BLaER1 treated with 17β-estradiol and CSF1 and Interleukin-3, amounts not matched to agents 10 nM and 100 nM (cell line): ENCODE data around the gene PAX3.

Experiments
- H3K27ac ChIP-seq, 11 experiments: shearing (Covaris generic); formaldehyde crosslinking; 2 replicates each; pipeline ENCODE4 v1.8.1; 2022
- H3K27me3 ChIP-seq, 11 experiments: shearing (Covaris generic); formaldehyde crosslinking; 2 replicates each; pipeline ENCODE4 v1.8.1; 2022
- H3K36me3 ChIP-seq, 11 experiments: shearing (Covaris generic); formaldehyde crosslinking; 2 replicates each; pipeline ENCODE4 v1.8.1; 2022
- H3K4me1 ChIP-seq, 10 experiments: shearing (Covaris generic); formaldehyde crosslinking; 2 replicates each; pipeline ENCODE4 v1.8.1; 2022
- H3K4me2 ChIP-seq, 11 experiments: shearing (Covaris generic); formaldehyde crosslinking; 2 replicates each; pipeline ENCODE4 v1.8.1; 2022
- H3K4me3 ChIP-seq, 10 experiments: shearing (Covaris generic); formaldehyde crosslinking; 2 replicates each; pipeline ENCODE4 v1.8.1; 2022
- H3K9ac ChIP-seq, 11 experiments: shearing (Covaris generic); formaldehyde crosslinking; 2 replicates each; pipeline ENCODE4 v1.8.1; 2022
- H3K9me3 ChIP-seq, 11 experiments: shearing (Covaris generic); formaldehyde crosslinking; replicated peaks in 1 of 11; 2 replicates each; pipeline ENCODE4 v1.8.1; 2022
- H4K20me1 ChIP-seq, 11 experiments: shearing (Covaris generic); formaldehyde crosslinking; 2 replicates each; pipeline ENCODE4 v1.8.1; 2022
- Cebpa-rat ChIP-seq, 11 experiments: shearing (Covaris generic); IDR thresholded peaks; 2 replicates each; pipeline ENCODE4 v1.8.1; 2022

The PAX3 gene

DNA sequence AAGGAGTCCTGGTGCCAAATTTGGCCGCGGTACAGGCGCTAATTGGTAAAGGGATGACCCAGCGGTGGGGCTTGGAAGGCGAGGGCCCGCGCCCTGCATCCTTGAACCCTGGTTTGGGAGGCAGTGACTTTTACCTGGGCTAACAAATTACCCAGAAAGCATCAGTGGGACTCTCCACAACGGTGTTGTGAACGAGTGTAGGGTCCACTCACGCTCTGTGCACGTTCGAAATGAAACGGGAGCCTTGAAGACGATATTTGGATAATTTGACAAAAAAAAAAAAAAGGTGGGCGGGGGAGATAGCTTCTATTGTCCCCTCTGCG, 3.0 kb upstream of the PAX3 start:
- H3K27ac ChIP-seq = no peak overlapping the region
- no peaks in the 10 kb centered on the region for H3K36me3 ChIP-seq
- H3K9ac ChIP-seq = no peak overlapping the region
- H3K4me3 ChIP-seq = no peak overlapping the region
- no peak for TF ChIP-seq Cebpa-rat (IDR thresholded peaks at IDR 0.05)
- peaks cover 0 to 29% (median 11%) of the 10 kb centered on the region in 11 experiments; a peak in 11 of 22 replicates for H4K20me1 ChIP-seq
- H3K4me1 ChIP-seq = peaks cover 12 to 32% (median 29%) of the 10 kb centered on the region in 10 experiments
- H3K4me2 ChIP-seq = no peak overlapping the region
- H3K27me3 ChIP-seq = peaks cover 92 to 100% (median 100%) of the 10 kb centered on the region in 11 experiments
- peaks cover 42 to 76% (median 71%) of the 10 kb centered on the region in 11 experiments for H3K9me3 ChIP-seq

- no peak overlapping the region for H3K4me3 ChIP-seq
- TF ChIP-seq Cebpa-rat (IDR thresholded peaks at IDR 0.05) = no peak
- H3K9ac ChIP-seq = no peak overlapping the region
- no peak overlapping the region for H3K4me2 ChIP-seq
- H3K27me3 ChIP-seq = peaks cover 92 to 100% (median 100%) of the 10 kb centered on the region in 11 experiments
- H3K36me3 ChIP-seq = no peaks in the 10 kb centered on the region
- H3K9me3 ChIP-seq = peaks cover 47 to 78% (median 73%) of the 10 kb centered on the region in 11 experiments
- peaks cover 12 to 27% (median 25%) of the 10 kb centered on the region in 10 experiments for H3K4me1 ChIP-seq
- H4K20me1 ChIP-seq = peaks cover 0 to 29% (median 11%) of the 10 kb centered on the region in 11 experiments; a peak in 11 of 22 replicates
- no peak overlapping the region for H3K27ac ChIP-seq
Observed at GRCh38 chr2:222301053-222301795, 2.4 kb upstream of the PAX3 start.

GRCh38 chr2:222300726-222301052, 1.9 kb upstream of the PAX3 start:
- Histone ChIP-seq H3K4me2 (no peak overlapping the region), H3K27me3 (peaks cover 92 to 100% (median 100%) of the 10 kb centered on the region in 11 experiments), H3K9ac (no peak overlapping the region)

DNA sequence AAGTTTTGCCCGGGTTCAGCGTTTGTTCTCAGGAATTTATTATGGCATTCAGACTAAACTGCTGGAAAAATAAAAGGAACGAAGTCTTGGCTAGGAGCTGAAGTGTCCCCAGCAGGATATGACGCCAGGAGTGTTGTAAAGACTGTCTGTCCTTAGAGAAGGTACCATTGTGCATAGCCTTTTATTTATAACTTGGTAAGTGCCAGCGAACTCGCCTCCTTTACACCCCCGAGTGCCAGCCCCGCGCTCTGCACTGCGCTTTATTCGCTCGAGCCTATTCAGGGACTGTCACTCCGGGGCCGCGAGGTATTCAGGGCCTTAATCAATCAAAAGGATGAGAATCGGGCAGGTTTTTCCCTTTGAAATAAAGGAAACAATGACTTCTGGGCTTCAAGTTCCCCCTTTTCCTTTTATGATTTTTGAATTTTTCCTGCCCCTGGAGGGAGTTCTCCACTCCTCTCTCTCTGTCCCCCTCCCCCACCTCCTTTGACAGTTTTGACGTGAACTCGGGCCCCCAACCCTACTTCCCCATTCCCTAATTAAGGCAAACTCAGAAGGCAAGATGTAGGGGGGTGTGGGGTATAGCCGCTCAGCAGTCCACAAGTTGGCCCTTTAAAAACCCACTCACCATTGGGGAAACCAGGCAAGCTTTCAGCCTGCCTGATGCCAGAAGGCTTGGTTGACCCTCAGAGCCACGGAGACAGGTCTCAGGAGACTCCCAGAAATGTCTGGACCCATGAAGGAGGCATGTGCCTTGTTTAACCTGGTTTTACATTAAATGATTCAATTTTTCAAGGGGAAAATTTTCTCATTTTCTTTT, 1.3 kb upstream of the PAX3 start:
- no peak for TF ChIP-seq Cebpa-rat (IDR thresholded peaks at IDR 0.05)
- Histone ChIP-seq H3K4me3 (no peak overlapping the region), H3K27me3 (peaks cover 92 to 100% (median 100%) of the 10 kb centered on the region in 11 experiments)

More at GRCh38 chr2:222300726-222301052, 1.9 kb upstream of the PAX3 start:
- H3K27ac ChIP-seq = no peak overlapping the region
- H3K9me3 ChIP-seq = peaks cover 48 to 83% (median 75%) of the 10 kb centered on the region in 11 experiments
- no peak for TF ChIP-seq Cebpa-rat (IDR thresholded peaks at IDR 0.05)
- H3K4me3 ChIP-seq = no peak overlapping the region
- peaks cover 0 to 27% (median 11%) of the 10 kb centered on the region in 11 experiments; a peak in 11 of 22 replicates for H4K20me1 ChIP-seq
- H3K36me3 ChIP-seq = no peaks in the 10 kb centered on the region
- H3K4me1 ChIP-seq = peaks cover 14 to 23% (median 21%) of the 10 kb centered on the region in 10 experiments

DNA sequence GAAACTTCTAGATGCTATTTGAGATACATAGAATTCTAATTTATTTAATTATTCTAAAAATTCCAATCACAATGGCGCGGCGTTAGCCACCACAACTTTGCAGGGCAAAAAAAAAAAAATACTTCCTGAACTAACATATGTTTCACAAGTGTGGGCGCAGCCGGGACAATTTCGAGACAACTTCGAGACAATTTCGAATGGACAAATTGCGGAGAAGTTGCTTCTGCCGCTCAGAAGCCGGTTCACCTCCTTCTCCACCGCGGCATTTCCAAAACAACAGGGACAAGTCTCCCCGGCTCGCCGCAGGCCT, 842 bp downstream of the PAX3 start:
- Histone ChIP-seq H3K4me3 (peak overlapping the region in 1 of 10 experiments; percentile 11; a peak in 2 of 20 replicates), H3K4me2 (no peak overlapping the region), H3K9me3 (peaks cover 58 to 90% (median 81%) of the 10 kb centered on the region in 11 experiments), H4K20me1 (peaks cover 0 to 13% (median 0%) of the 10 kb centered on the region in 11 experiments; a peak in 6 of 22 replicates), H3K9ac (no peak overlapping the region), H3K4me1 (peaks cover 0 to 7% (median 0%) of the 10 kb centered on the region in 10 experiments; a peak in 2 of 20 replicates), H3K36me3 (no peaks in the 10 kb centered on the region), H3K27me3 (peaks cover 99 to 100% (median 100%) of the 10 kb centered on the region in 11 experiments), H3K27ac (no peak overlapping the region)
- TF ChIP-seq Cebpa-rat (IDR thresholded peaks at IDR 0.05) = no peak

More for the DNA sequence above, 1.3 kb upstream of the PAX3 start:
- H3K9ac ChIP-seq = no peak overlapping the region
- H3K27ac ChIP-seq = no peak overlapping the region
- no peak overlapping the region for H3K4me2 ChIP-seq
- H4K20me1 ChIP-seq = peaks cover 0 to 27% (median 9%) of the 10 kb centered on the region in 11 experiments; a peak in 11 of 22 replicates
- peaks cover 54 to 88% (median 81%) of the 10 kb centered on the region in 11 experiments for H3K9me3 ChIP-seq
- peaks cover 13 to 21% (median 16%) of the 10 kb centered on the region in 10 experiments; a peak in 19 of 20 replicates for H3K4me1 ChIP-seq
- H3K36me3 ChIP-seq = no peaks in the 10 kb centered on the region

- H3K4me2 ChIP-seq = no peak overlapping the region
- no peaks in the 10 kb centered on the region for H3K36me3 ChIP-seq
- peaks cover 99 to 100% (median 100%) of the 10 kb centered on the region in 11 experiments for H3K27me3 ChIP-seq
- no peak overlapping the region for H3K27ac ChIP-seq
- H3K4me3 ChIP-seq = no peak overlapping the region
- peaks cover 58 to 87% (median 77%) of the 10 kb centered on the region in 11 experiments for H3K9me3 ChIP-seq
- H3K4me1 ChIP-seq = peaks cover 0 to 7% (median 0%) of the 10 kb centered on the region in 10 experiments; a peak in 2 of 20 replicates
- peaks cover 0 to 13% (median 0%) of the 10 kb centered on the region in 11 experiments; a peak in 6 of 22 replicates for H4K20me1 ChIP-seq
- no peak for TF ChIP-seq Cebpa-rat (IDR thresholded peaks at IDR 0.05)
- no peak overlapping the region for H3K9ac ChIP-seq
Observed at GRCh38 chr2:222297600-222297935, 1.2 kb downstream of the PAX3 start.

GRCh38 chr2:222296911-222297599, 1.7 kb downstream of the PAX3 start:
- H3K9me3 ChIP-seq = peaks cover 58 to 81% (median 72%) of the 10 kb centered on the region in 11 experiments
- peaks cover 0 to 11% (median 0%) of the 10 kb centered on the region in 11 experiments; a peak in 6 of 22 replicates for H4K20me1 ChIP-seq
- no peak overlapping the region for H3K9ac ChIP-seq
- peaks cover 0 to 7% (median 0%) of the 10 kb centered on the region in 10 experiments; a peak in 2 of 20 replicates for H3K4me1 ChIP-seq
- no peak overlapping the region for H3K4me3 ChIP-seq
- no peak for TF ChIP-seq Cebpa-rat (IDR thresholded peaks at IDR 0.05)
- peaks cover 99 to 100% (median 100%) of the 10 kb centered on the region in 11 experiments for H3K27me3 ChIP-seq
- H3K36me3 ChIP-seq = no peaks in the 10 kb centered on the region
- H3K4me2 ChIP-seq = no peak overlapping the region
- no peak overlapping the region for H3K27ac ChIP-seq

- H3K4me1 ChIP-seq = peaks cover 0 to 7% (median 0%) of the 10 kb centered on the region in 10 experiments; a peak in 2 of 20 replicates
- H3K4me3 ChIP-seq = no peak overlapping the region
- peak overlapping the region in 1 of 11 experiments; percentile 31; a peak in 3 of 22 replicates for H3K4me2 ChIP-seq
- H3K36me3 ChIP-seq = no peaks in the 10 kb centered on the region
- peaks cover 51 to 76% (median 65%) of the 10 kb centered on the region in 11 experiments for H3K9me3 ChIP-seq
- TF ChIP-seq Cebpa-rat (IDR thresholded peaks at IDR 0.05) = no peak
- H3K9ac ChIP-seq = no peak overlapping the region
- H3K27ac ChIP-seq = no peak overlapping the region
- H3K27me3 ChIP-seq = peaks cover 99 to 100% (median 100%) of the 10 kb centered on the region in 11 experiments
- peaks cover 0 to 9% (median 0%) of the 10 kb centered on the region in 11 experiments; a peak in 6 of 22 replicates for H4K20me1 ChIP-seq
Observed at GRCh38 chr2:222296311-222296741, 2.5 kb downstream of the PAX3 start.
